PFSK-1 (cell line): ENCODE data around the gene GEMIN5.

Experiments
- REST ChIP-seq, 2 experiments: IDR thresholded peaks; 2 replicates each; pipeline versions ENCODE4 v1.6.1 to v1.8.0; 2011 to 2012; ENCODE audit warnings: low read depth in 2 of 2, low read length in 2 of 2, control low read depth in 1 of 2, inconsistent platforms in 1 of 2, mild to moderate bottlenecking in 1 of 2, moderate library complexity in 1 of 2; ENCODE audit not compliant: insufficient read depth in 1 of 2
- SIN3A ChIP-seq: IDR thresholded peaks from 2 replicates; pipeline ENCODE4 v1.6.1; 2012; ENCODE audit warnings: mild to moderate bottlenecking, low read length, moderate library complexity, borderline replicate concordance; ENCODE audit not compliant: insufficient read depth

DNA sequence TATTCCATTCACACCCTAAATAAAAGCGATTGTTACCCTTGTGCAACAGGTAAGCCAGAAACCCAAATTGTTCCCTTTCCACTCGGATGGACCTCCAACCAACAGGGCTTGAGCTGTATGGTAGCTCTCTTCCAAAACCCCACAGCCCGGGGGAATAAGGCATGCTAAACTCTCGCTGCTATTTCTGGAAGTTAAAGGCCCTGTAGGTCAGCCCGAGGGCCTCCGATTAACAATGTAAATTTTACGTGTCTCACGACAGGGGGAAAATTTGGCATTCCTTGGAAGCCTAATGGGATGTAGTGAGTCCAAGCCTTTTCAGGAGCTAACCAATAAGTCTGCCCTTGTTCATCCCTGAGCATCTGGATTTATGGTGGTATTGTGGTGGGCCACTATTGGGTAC is 53.6 kb downstream of the GEMIN5 start:
- TF ChIP-seq SIN3A (no peak), REST (IDR thresholded peaks at IDR 0.05; ENCODE audit: insufficient read depth in 1 of 2, low read depth in 2 of 2, low read length in 2 of 2) (no peak)
